WTC11 (cell line): ENCODE measurements around the gene MUC20. TPM values are rescaled to one million over a fixed set of nuclear protein-coding genes. Genes with fewer than 3 reads are reported as not detected.
"Not testable (repeated sequence)": the region's sequence is repeated elsewhere in the genome, so short reads cannot be mapped to it uniquely, and the experiment has no call there.

Source experiments
- ATAC-seq: fragments of 200-7000 bp; cut with Tn5 transposase; 2 replicates; pipeline ENCODE4 v1.10.0; 2021; ENCODE audit warnings: mild to moderate bottlenecking, moderate library complexity
- Bru-seq: library from RNA; stranded (reverse); fragments of 400-500 nt; gene quantifications from one replicate; lab custom pipeline; 2021; lab: Mats Ljungman, UMichigan
- CTCF ChIA-PET: fragments of 300-600 bp; sonication (Branson Sonifier 250); formaldehyde crosslinking; loops from one replicate; lab custom pipeline; 2021; ENCODE audit warnings: antibody characterized with exemption; lab: Charles Lee
- POLR2A ChIA-PET: fragments of 350-600 bp; sonication (Branson Sonifier 250); formaldehyde crosslinking; loops from one replicate; lab custom pipeline; 2021; ENCODE audit warnings: antibody characterized with exemption; lab: Charles Lee
- DNase-seq: peaks from one replicate; pipeline ENCODE4 v3.0.0; 2021; ENCODE audit warnings: low spot score
- H3K27ac Mint-ChIP-seq: 2 replicates; pipeline ENCODE4 v1.8.0; 2021; ENCODE audit warnings: mixed read lengths
- H3K27me3 Mint-ChIP-seq: 2 replicates; pipeline ENCODE4 v1.8.0; 2021; ENCODE audit warnings: low read depth, mild to moderate bottlenecking, moderate library complexity, mixed read lengths
- H3K36me3 Mint-ChIP-seq: 2 replicates; pipeline ENCODE4 v1.8.0; 2021; ENCODE audit warnings: mixed read lengths
- H3K4me1 Mint-ChIP-seq: 2 replicates; pipeline ENCODE4 v1.8.0; 2022; ENCODE audit warnings: mixed read lengths
- H3K4me3 Mint-ChIP-seq: 2 replicates; pipeline ENCODE4 v1.8.0; 2021; ENCODE audit warnings: mild to moderate bottlenecking, moderate library complexity, mixed read lengths
- H3K9me3 Mint-ChIP-seq: 2 replicates; pipeline ENCODE4 v1.8.0; 2021; ENCODE audit warnings: mixed read lengths
- long read RNA-seq, 3 experiments: library from RNA in 1 of 3; library from capped mRNA in 1 of 3; library from polyadenylated mRNA in 1 of 3; unstranded in 2 of 3; stranded (forward) in 1 of 3; transcript quantifications; one replicate each; pipeline ENCODE4 v2.0.0, GENCODE V29; 2021
- total RNA-seq: library from RNA; stranded (reverse); gene quantifications from 3 replicates; pipeline ENCODE4 v1.2.3, GENCODE V29; 2021

The MUC20 gene
- total RNA-seq (0.34 to 0.77 TPM (median 0.57 TPM) in 3 replicates), Bru-seq, nascent RNA (percentile 28 among the genes with signal in this experiment)
- long read RNA-seq, experiment 1, partial matches to known transcripts: 0 of 1 reads
- long read RNA-seq, experiment 1, other reads (novel, unspliced or antisense): 1 of 1 reads
- long read RNA-seq, experiment 2: 0 reads
- long read RNA-seq, experiment 3: 0 reads

- H3K9me3 Mint-ChIP-seq, H3K27me3 Mint-ChIP-seq, H3K36me3 Mint-ChIP-seq, ATAC-seq, H3K27ac Mint-ChIP-seq, POLR2A ChIA-PET, DNase-seq, H3K4me3 Mint-ChIP-seq: not testable (repeated sequence)
- H3K4me1 Mint-ChIP-seq: peaks cover 36% of the 10 kb centered on the region
- CTCF ChIA-PET: interaction anchor here (0.8 to 2.7 kb wide), 6 partner anchors 13 to 194 kb away, joined by 3 to 18 read pairs (median 4); no protein-coding TSS in a partner anchor
Measured at GRCh38 chr3:195720831-195721506, at the start of gene MUC20. Gene MUC20 (plus strand): TSS chr3:195720978. CDS start chr3:195721008, 30 bp downstream.

GRCh38 chr3:195671283-195671682 lies 49.5 kb upstream of the MUC20 start:
- H3K4me1 Mint-ChIP-seq, H3K9me3 Mint-ChIP-seq, ATAC-seq, H3K4me3 Mint-ChIP-seq, H3K27ac Mint-ChIP-seq, POLR2A ChIA-PET, CTCF ChIA-PET, DNase-seq, H3K27me3 Mint-ChIP-seq: not testable (repeated sequence)
- peaks cover 45% of the 10 kb centered on the region for H3K36me3 Mint-ChIP-seq

- not testable (repeated sequence) for H3K4me3 Mint-ChIP-seq, H3K4me1 Mint-ChIP-seq, H3K27ac Mint-ChIP-seq
Measured at GRCh38 chr3:195673711-195674110, 47.1 kb upstream of the MUC20 start.

GRCh38 chr3:195678391-195679015 lies 42.3 kb upstream of the MUC20 start:
- CTCF ChIA-PET, H3K4me1 Mint-ChIP-seq, H3K27me3 Mint-ChIP-seq, ATAC-seq, H3K4me3 Mint-ChIP-seq, H3K27ac Mint-ChIP-seq, DNase-seq, POLR2A ChIA-PET: not testable (repeated sequence)
- peaks cover 55% of the 10 kb centered on the region for H3K36me3 Mint-ChIP-seq
- H3K9me3 Mint-ChIP-seq: peaks cover 14% of the 10 kb centered on the region

More at GRCh38 chr3:195673711-195674110, 47.1 kb upstream of the MUC20 start:
- POLR2A ChIA-PET, H3K9me3 Mint-ChIP-seq, DNase-seq, CTCF ChIA-PET, ATAC-seq, H3K27me3 Mint-ChIP-seq: not testable (repeated sequence)
- peaks cover 54% of the 10 kb centered on the region for H3K36me3 Mint-ChIP-seq

GRCh38 chr3:195680690-195681089 lies 40.1 kb upstream of the MUC20 start:
- H3K27ac Mint-ChIP-seq, CTCF ChIA-PET, H3K27me3 Mint-ChIP-seq, ATAC-seq, POLR2A ChIA-PET, H3K4me3 Mint-ChIP-seq, DNase-seq, H3K4me1 Mint-ChIP-seq: not testable (repeated sequence)
- Mint-ChIP-seq H3K36me3 (peaks cover 57% of the 10 kb centered on the region), H3K9me3 (peaks cover 14% of the 10 kb centered on the region)

- Mint-ChIP-seq H3K9me3 (peaks cover 18% of the 10 kb centered on the region), H3K36me3 (peaks cover 64% of the 10 kb centered on the region)
- H3K4me3 Mint-ChIP-seq, ATAC-seq, H3K27ac Mint-ChIP-seq, DNase-seq, POLR2A ChIA-PET, H3K4me1 Mint-ChIP-seq, H3K27me3 Mint-ChIP-seq, CTCF ChIA-PET: not testable (repeated sequence)
Measured at GRCh38 chr3:195681458-195682103, 39.2 kb upstream of the MUC20 start.

GRCh38 chr3:195682104-195682742 lies 38.6 kb upstream of the MUC20 start:
- H3K27me3 Mint-ChIP-seq, DNase-seq, H3K27ac Mint-ChIP-seq, H3K4me3 Mint-ChIP-seq, ATAC-seq, POLR2A ChIA-PET, CTCF ChIA-PET, H3K4me1 Mint-ChIP-seq: not testable (repeated sequence)
- H3K36me3 Mint-ChIP-seq: peaks cover 68% of the 10 kb centered on the region
- H3K9me3 Mint-ChIP-seq: peaks cover 23% of the 10 kb centered on the region

GRCh38 chr3:195683722-195684526 lies 36.9 kb upstream of the MUC20 start:
- H3K27ac Mint-ChIP-seq: peak overlapping the region; percentile 20
- DNase-seq, H3K4me3 Mint-ChIP-seq, H3K4me1 Mint-ChIP-seq, ATAC-seq, H3K27me3 Mint-ChIP-seq, POLR2A ChIA-PET, CTCF ChIA-PET: not testable (repeated sequence)
- H3K36me3 Mint-ChIP-seq: peaks cover 61% of the 10 kb centered on the region
- H3K9me3 Mint-ChIP-seq: peaks cover 18% of the 10 kb centered on the region

- POLR2A ChIA-PET, H3K4me1 Mint-ChIP-seq, H3K27ac Mint-ChIP-seq, CTCF ChIA-PET, H3K4me3 Mint-ChIP-seq, ATAC-seq, H3K27me3 Mint-ChIP-seq, DNase-seq: not testable (repeated sequence)
- Mint-ChIP-seq H3K36me3 (peaks cover 59% of the 10 kb centered on the region), H3K9me3 (peaks cover 13% of the 10 kb centered on the region)
Measured at GRCh38 chr3:195684527-195685257, 36.1 kb upstream of the MUC20 start.

GRCh38 chr3:195686537-195687208 lies 34.1 kb upstream of the MUC20 start:
- H3K4me3 Mint-ChIP-seq, H3K27ac Mint-ChIP-seq, H3K4me1 Mint-ChIP-seq, H3K27me3 Mint-ChIP-seq, POLR2A ChIA-PET: not testable (repeated sequence)
- peak; percentile 43 for DNase-seq
- Mint-ChIP-seq H3K9me3 (peaks cover 13% of the 10 kb centered on the region), H3K36me3 (peaks cover 56% of the 10 kb centered on the region)
- CTCF ChIA-PET: interaction anchor here (1.2 to 1.4 kb wide), 3 partner anchors 61 to 207 kb away, joined by 3 to 5 read pairs (median 4); no protein-coding TSS in a partner anchor
- ATAC-seq: peak; percentile 39; the same call in 1 of the 2 replicates
